Activated naive CD8-positive, alpha-beta T cell treated with anti-CD3 and anti-CD28 coated beads, Interleukin-2, amount 10 ng/mL, durations not matched to agents 7 days and 5 days (primary cell): ENCODE data around the gene LY6G6D. TPM values are rescaled to one million over a fixed set of nuclear protein-coding genes. Genes with fewer than 3 reads are reported as not detected.

Source experiments
- ATAC-seq: fragments of 150-1000 bp; cut with Tn5 transposase; one replicate; pipeline ENCODE4 v1.10.0; 2021; ENCODE audit warnings: low read depth, moderate library complexity
- POLR2A ChIA-PET: fragments of 350-600 bp; sonication (Branson Sonifier 250); formaldehyde crosslinking; loops from one replicate; lab custom pipeline; 2021; ENCODE audit warnings: antibody characterized with exemption; lab: Charles Lee
- DNase-seq: peaks from one replicate; pipeline ENCODE4 v3.0.0; 2021
- H3K27ac Mint-ChIP-seq: one replicate; pipeline ENCODE4 v1.8.0; 2022; ENCODE audit warnings: mild to moderate bottlenecking, mixed read lengths
- H3K27me3 Mint-ChIP-seq: one replicate; pipeline ENCODE4 v1.8.0; 2022; ENCODE audit warnings: mild to moderate bottlenecking, moderate library complexity, mixed read lengths
- H3K36me3 Mint-ChIP-seq: one replicate; pipeline ENCODE4 v1.8.0; 2021; ENCODE audit warnings: mild to moderate bottlenecking, mixed read lengths
- H3K4me1 Mint-ChIP-seq: one replicate; pipeline ENCODE4 v1.8.0; 2021; ENCODE audit warnings: mixed read lengths
- H3K4me3 Mint-ChIP-seq: one replicate; pipeline ENCODE4 v1.8.0; 2022; ENCODE audit warnings: mild to moderate bottlenecking, moderate library complexity, mixed read lengths
- H3K9me3 Mint-ChIP-seq: one replicate; pipeline ENCODE4 v1.8.0; 2021; ENCODE audit warnings: mixed read lengths
- total RNA-seq, 2 experiments: library from RNA; stranded (reverse); gene quantifications; one replicate each; pipeline ENCODE4 v1.2.3, GENCODE V29; 2021

The LY6G6D gene, protein sequence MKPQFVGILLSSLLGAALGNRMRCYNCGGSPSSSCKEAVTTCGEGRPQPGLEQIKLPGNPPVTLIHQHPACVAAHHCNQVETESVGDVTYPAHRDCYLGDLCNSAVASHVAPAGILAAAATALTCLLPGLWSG
- not detected for total RNA-seq

DNA sequence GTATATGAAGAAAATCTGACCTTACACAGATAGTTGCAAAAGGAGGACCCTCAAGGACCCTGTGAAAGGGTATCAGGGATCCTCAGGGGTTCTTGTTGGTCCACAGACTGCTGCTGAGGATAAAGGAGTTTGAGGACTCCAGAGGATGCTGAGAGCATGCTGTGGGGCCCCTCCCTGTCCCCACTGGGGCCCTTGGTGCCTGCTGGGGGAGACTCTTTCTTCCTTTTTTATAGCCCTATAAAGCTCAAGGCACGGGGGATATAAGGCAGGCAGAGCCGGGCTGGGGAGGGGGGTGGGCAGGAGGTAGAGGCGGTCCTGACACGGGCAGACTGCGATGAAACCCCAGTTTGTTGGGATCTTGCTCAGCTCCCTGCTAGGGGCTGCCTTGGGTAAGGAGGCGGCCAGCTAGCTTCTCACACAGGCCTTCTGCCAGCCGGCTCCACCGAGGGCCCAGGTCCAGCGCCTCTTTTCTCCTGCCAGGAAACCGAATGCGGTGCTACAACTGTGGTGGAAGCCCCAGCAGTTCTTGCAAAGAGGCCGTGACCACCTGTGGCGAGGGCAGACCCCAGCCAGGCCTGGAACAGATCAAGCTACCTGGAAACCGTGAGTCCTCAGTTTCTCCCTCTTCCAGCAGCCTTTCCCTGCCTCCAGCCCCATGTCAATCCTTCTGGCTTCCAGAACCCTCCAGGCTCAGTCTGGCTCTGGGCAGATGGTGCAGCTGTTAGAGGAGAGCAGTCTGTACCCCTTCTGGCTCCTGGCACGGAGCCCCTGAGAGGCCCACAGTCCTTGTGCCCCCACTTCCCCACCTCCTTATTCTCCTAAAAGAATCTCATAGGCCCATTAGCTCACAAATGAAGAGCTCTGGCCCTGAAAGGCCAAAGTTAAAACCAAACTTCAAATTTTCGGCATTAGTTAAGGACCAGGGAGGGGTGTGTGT, at the start of gene LY6G6D:
TSS of gene LY6G6D (plus strand) at position 327 of the 937 bp plus-strand sequence. CDS start at position 335, 8 bp downstream.
- Mint-ChIP-seq H3K9me3 (no peaks in the 10 kb centered on the region), H3K4me3 (no peak within 1 kb of the TSS), H3K27ac (no peak within 1 kb of the TSS), H3K4me1 (peaks cover 15% of the 10 kb centered on the region), H3K27me3 (peaks cover 20% of the 10 kb centered on the region), H3K36me3 (no peaks in the 10 kb centered on the region)
- POLR2A ChIA-PET: interaction anchor here (0.6 to 1.4 kb wide), 2 partner anchors 9 to 257 kb away, joined by 3 to 4 read pairs; partner anchors contain the start of genes DXO and LY6G6F
- DNase-seq (no peak), ATAC-seq (no peak)

DNA sequence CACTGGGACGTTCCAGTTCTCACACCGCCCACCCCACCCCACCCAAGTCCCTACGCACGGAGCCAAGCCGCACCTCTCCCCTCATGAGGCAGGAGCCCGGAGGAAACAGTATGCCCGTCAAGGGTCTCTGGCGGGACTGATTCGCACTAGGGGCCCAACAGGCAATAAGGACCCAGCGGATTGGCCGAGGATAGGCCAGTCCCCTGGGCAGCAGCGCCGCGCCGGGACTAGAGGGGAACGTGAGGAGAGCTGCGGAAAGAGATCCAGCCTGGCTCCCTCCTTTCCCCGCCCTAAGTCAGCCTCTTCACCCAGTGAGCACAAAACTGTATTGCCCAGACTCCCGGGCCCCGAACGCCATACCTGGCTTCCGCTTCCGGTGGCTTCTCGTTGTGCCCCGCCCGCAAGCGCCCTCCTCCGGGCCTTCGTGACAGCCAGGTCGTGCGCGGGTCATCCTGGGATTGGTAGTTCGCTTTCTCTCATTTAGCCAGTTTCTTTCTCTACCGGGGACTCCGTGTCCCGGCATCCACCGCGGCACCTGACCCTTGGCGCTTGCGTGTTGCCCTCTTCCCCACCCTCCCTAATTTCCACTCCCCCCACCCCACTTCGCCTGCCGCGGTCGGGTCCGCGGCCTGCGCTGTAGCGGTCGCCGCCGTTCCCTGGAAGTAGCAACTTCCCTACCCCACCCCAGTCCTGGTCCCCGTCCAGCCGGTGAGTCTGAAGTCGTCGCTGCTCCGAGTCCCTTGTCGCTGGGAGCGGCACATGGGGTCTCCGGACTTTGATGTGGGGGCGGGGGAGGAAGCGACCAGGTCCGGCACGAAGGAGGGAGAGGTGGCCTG, 49.4 kb upstream of the LY6G6D start, which contains the start of gene CSNK2B:
TSS of gene CSNK2B (plus strand) at position 580 of the 836 bp plus-strand sequence. CDS start 752 bp downstream, outside the sequence.
- peak within 1 kb of the TSS; percentile 96 for H3K4me3 Mint-ChIP-seq
- no peaks in the 10 kb centered on the region for H3K9me3 Mint-ChIP-seq
- H3K27ac Mint-ChIP-seq: peak within 1 kb of the TSS; percentile 98
- DNase-seq: peak; percentile 95
- POLR2A ChIA-PET: interaction anchor here (1.0 to 7.0 kb wide), 19 partner anchors 13 to 453 kb away, joined by 3 to 138 read pairs (median 5); partner anchors contain the start of genes APOM, BAG6, CLIC1 and DDX39B
- ATAC-seq: peak; percentile 86
- H3K27me3 Mint-ChIP-seq: no peaks in the 10 kb centered on the region
- peaks cover 60% of the 10 kb centered on the region for H3K36me3 Mint-ChIP-seq
- H3K4me1 Mint-ChIP-seq: peaks cover 42% of the 10 kb centered on the region

GRCh38 chr6:31666337-31666965, 48.7 kb upstream of the LY6G6D start:
- POLR2A ChIA-PET: interaction anchor here (0.9 to 7.0 kb wide), 6 partner anchors 13 to 161 kb away, joined by 3 to 138 read pairs (median 14); partner anchors contain the start of genes APOM, BAG6, CLIC1 and HSPA1B
- peaks cover 61% of the 10 kb centered on the region for H3K36me3 Mint-ChIP-seq
- ATAC-seq (no peak), DNase-seq (no peak)
- H3K4me3 Mint-ChIP-seq: peak overlapping the region; percentile 96
- H3K27me3 Mint-ChIP-seq: no peaks in the 10 kb centered on the region
- H3K4me1 Mint-ChIP-seq: peaks cover 35% of the 10 kb centered on the region
- no peaks in the 10 kb centered on the region for H3K9me3 Mint-ChIP-seq
- peak overlapping the region; percentile 98 for H3K27ac Mint-ChIP-seq

GRCh38 chr6:31669676-31670075, 45.5 kb upstream of the LY6G6D start, which contains the start of gene LY6G5B:
LY6G5B (plus strand) TSS chr6:31669976; CDS start chr6:31670951, 975 bp downstream.
- Mint-ChIP-seq H3K4me3 (no peak within 1 kb of the TSS), H3K4me1 (peaks cover 18% of the 10 kb centered on the region), H3K27ac (peak within 1 kb of the TSS; percentile 52), H3K27me3 (no peaks in the 10 kb centered on the region), H3K9me3 (no peaks in the 10 kb centered on the region), H3K36me3 (peaks cover 48% of the 10 kb centered on the region)
- POLR2A ChIA-PET: interaction anchor here (3.2 kb wide), 1 partner anchor 18 kb away, joined by 11 read pairs; the partner anchor contains the start of gene BAG6
- no peak for ATAC-seq
- no peak for DNase-seq

DNA sequence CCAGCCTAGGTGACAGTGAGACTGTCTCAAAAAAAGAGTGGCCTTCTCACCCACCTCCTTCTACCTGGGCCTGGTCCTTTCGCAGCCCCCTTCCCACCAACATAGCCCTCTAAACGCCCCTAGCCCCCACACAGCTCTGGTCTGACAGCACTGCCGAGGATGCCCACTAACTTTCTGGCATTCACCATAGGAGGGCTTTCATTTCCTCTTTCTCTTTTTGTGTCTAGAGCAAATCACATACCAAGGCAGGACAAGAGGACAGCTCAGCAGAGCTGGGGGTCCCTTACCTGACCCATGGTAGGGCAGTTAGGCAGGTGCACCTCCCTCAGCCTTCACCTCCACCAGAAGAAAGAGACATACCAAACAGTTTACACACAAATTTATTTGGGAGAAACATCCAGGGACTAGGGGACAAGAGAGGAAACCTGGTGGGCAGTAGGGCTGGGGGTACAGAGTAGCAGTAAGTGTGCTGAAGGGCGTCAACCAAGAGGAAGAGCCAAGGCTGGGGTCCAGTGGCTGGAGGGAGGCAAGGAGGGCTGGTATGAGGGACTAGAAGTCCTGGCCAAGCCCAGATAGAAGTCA, 38.7 kb upstream of the LY6G6D start:
- POLR2A ChIA-PET: interaction anchor here (0.7 kb wide), 1 partner anchor 129 kb away, joined by 6 read pairs; the partner anchor contains the start of genes ATP6V1G2 and NFKBIL1
- H3K4me1 Mint-ChIP-seq: peaks cover 28% of the 10 kb centered on the region
- no peak for DNase-seq
- no peak for ATAC-seq
- peak overlapping the region; percentile 6 for H3K27ac Mint-ChIP-seq
- H3K36me3 Mint-ChIP-seq: peaks cover 9% of the 10 kb centered on the region
- no peaks in the 10 kb centered on the region for H3K27me3 Mint-ChIP-seq
- H3K4me3 Mint-ChIP-seq: no peak overlapping the region
- H3K9me3 Mint-ChIP-seq: no peaks in the 10 kb centered on the region

GRCh38 chr6:31676904-31677303, 38.2 kb upstream of the LY6G6D start:
- H3K27ac Mint-ChIP-seq: no peak overlapping the region
- peaks cover 30% of the 10 kb centered on the region for H3K4me1 Mint-ChIP-seq
- H3K4me3 Mint-ChIP-seq: no peak overlapping the region
- H3K9me3 Mint-ChIP-seq: no peaks in the 10 kb centered on the region
- H3K27me3 Mint-ChIP-seq: no peaks in the 10 kb centered on the region
- DNase-seq (no peak), ATAC-seq (no peak)
- POLR2A ChIA-PET: no interaction called here
- peaks cover 9% of the 10 kb centered on the region for H3K36me3 Mint-ChIP-seq

GRCh38 chr6:31677955-31678354, 37.2 kb upstream of the LY6G6D start:
- Mint-ChIP-seq H3K4me1 (peaks cover 30% of the 10 kb centered on the region), H3K9me3 (no peaks in the 10 kb centered on the region), H3K36me3 (peaks cover 2% of the 10 kb centered on the region), H3K27ac (no peak overlapping the region), H3K27me3 (no peaks in the 10 kb centered on the region), H3K4me3 (no peak overlapping the region)
- DNase-seq: no peak
- ATAC-seq: no peak
- POLR2A ChIA-PET: interaction anchor here (2.0 kb wide), 1 partner anchor 62 kb away, joined by 7 read pairs; the partner anchor contains the start of gene MSH5

DNA sequence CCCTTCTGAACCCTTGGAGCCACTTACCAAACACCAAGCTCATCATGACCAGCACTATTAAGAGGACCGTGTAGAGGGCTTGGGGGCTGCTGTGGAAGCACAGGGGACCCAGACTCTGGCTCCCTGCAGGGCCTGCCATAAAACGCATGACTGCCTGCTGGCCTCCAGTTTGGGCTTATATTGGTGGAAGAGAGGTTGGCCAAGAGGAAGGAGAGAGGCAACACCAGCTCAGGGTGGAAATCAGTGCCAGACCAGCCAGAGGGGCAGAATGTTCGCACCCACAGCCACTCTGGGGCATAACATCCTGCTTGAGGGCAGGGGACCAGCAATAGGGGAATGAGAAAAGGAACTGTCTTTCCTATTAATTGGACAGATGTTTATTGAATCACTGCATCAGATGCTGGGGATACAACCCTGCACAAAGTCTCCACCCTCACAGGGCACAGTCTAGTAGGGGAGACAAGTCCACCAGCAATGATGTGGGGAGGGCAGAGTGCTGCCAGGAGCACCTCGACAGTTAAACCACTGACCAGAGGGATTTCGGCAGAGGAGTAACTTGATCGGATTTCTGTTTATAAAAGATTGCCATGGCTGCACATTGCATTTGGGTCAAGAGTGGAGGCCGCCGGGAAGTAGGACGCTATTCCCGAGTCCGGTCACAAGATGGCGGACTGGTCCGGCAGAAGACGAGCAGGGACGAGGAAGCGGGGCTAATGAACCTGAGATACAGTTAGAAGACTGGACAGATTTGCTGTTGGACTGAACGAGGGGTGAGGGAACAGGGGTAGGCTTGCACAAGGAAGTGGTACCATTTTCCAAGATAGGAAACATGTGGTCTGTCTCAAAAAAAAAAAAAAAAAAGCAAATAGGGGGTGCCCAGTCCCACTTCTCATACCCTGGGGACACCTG, 34.7 kb upstream of the LY6G6D start, which contains the start of gene LY6G5C:
TSS of gene LY6G5C (minus strand) at position 842 of the 909 bp plus-strand sequence. CDS start at position 148, 694 bp downstream.
- peaks cover 28% of the 10 kb centered on the region for H3K4me1 Mint-ChIP-seq
- no peaks in the 10 kb centered on the region for H3K27me3 Mint-ChIP-seq
- ATAC-seq (peak; percentile 57), DNase-seq (peak; percentile 68)
- no peaks in the 10 kb centered on the region for H3K36me3 Mint-ChIP-seq
- peak within 1 kb of the TSS; percentile 77 for H3K27ac Mint-ChIP-seq
- POLR2A ChIA-PET: interaction anchor here (0.6 to 2.7 kb wide), 7 partner anchors 13 to 149 kb away, joined by 3 to 16 read pairs (median 6); partner anchors contain the start of genes ABHD16A, MPIG6B and MSH5
- peak within 1 kb of the TSS; percentile 79 for H3K4me3 Mint-ChIP-seq
- no peaks in the 10 kb centered on the region for H3K9me3 Mint-ChIP-seq

- POLR2A ChIA-PET: interaction anchor here (0.6 to 2.7 kb wide), 8 partner anchors 13 to 149 kb away, joined by 3 to 16 read pairs (median 6); partner anchors contain the start of genes ABHD16A, MPIG6B and MSH5
- peaks cover 28% of the 10 kb centered on the region for H3K4me1 Mint-ChIP-seq
- H3K9me3 Mint-ChIP-seq: no peaks in the 10 kb centered on the region
- DNase-seq: peak; percentile 64
- peak overlapping the region; percentile 79 for H3K4me3 Mint-ChIP-seq
- peak; percentile 55 for ATAC-seq
- no peaks in the 10 kb centered on the region for H3K27me3 Mint-ChIP-seq
- peak overlapping the region; percentile 77 for H3K27ac Mint-ChIP-seq
- no peaks in the 10 kb centered on the region for H3K36me3 Mint-ChIP-seq
These were observed 33.9 kb upstream of the LY6G6D start for GRCh38 chr6:31681135-31681671.

GRCh38 chr6:31683591-31683990, 31.6 kb upstream of the LY6G6D start:
- Mint-ChIP-seq H3K27me3 (no peaks in the 10 kb centered on the region), H3K9me3 (no peaks in the 10 kb centered on the region), H3K27ac (no peak overlapping the region), H3K36me3 (peaks cover 4% of the 10 kb centered on the region), H3K4me1 (peaks cover 23% of the 10 kb centered on the region), H3K4me3 (no peak overlapping the region)
- ATAC-seq (no peak), DNase-seq (no peak)
- POLR2A ChIA-PET: interaction anchor here (0.7 to 1.2 kb wide), 3 partner anchors 19 to 64 kb away, joined by 3 read pairs; partner anchors contain the start of gene GPANK1
